ENCODE results near the gene CSHL1. TPM values are rescaled to one million over a fixed set of nuclear protein-coding genes. Genes with fewer than 3 reads are reported as not detected.

The CSHL1 gene
- total RNA-seq, 6 donors from 2014 or later, result not detected

Small RNA genes within 50 kb of the gene (small RNA-seq; reads per million reads assigned to genes)
- gene AC040958.1, result 0 reads per million in 4 donors
- gene AC127029.1, result 0 reads per million in 4 donors
- gene GH1, result 0 reads per million in 4 donors

Other genes with a start within 250 kb of the CSHL1 start
- 100 to 1,000 TPM in 1 of 6 donors, 10 to 100 TPM in 5; 13.2 to 115 (median 21.6) TPM for gene LIMD2, start 211.1 kb downstream of the CSHL1 start, total RNA-seq
- gene STRADA, start 169.5 kb downstream of the CSHL1 start, total RNA-seq, result 10 to 100 TPM; 18.7 to 60.8 (median 32.4) TPM
- 100 to 1,000 TPM in 1 of 6 donors, 10 to 100 TPM in 5; 65.9 to 118 (median 92.9) TPM for gene CCDC47, start 137.7 kb downstream of the CSHL1 start, total RNA-seq
- 100 to 1,000 TPM in 2 of 6 donors, 10 to 100 TPM in 4; 76.8 to 345 (median 87.6) TPM for gene DDX42, start 137.1 kb downstream of the CSHL1 start, total RNA-seq
- 100 to 1,000 TPM in 1 of 6 donors, 10 to 100 TPM in 5; 55.2 to 118 (median 88.1) TPM for gene PSMC5, start 83.8 kb downstream of the CSHL1 start, total RNA-seq
- 10 to 100 TPM; 24.7 to 75.4 (median 41.8) TPM for gene FTSJ3, start 83.6 kb downstream of the CSHL1 start, total RNA-seq
- 100 to 1,000 TPM in 3 of 6 donors, 10 to 100 TPM in 3; 77.0 to 137 (median 95.7) TPM for gene SMARCD2, start 68.6 kb downstream of the CSHL1 start, total RNA-seq
- not detected for gene CSH2, start 37.6 kb downstream of the CSHL1 start, total RNA-seq
- not detected for gene GH2, start 29.3 kb downstream of the CSHL1 start, total RNA-seq
- gene CSH1, start 14.7 kb downstream of the CSHL1 start, total RNA-seq, result not detected
- gene GH1, start 7.6 kb upstream of the CSHL1 start, total RNA-seq, result not detected
- gene CD79B, start 21.1 kb upstream of the CSHL1 start, total RNA-seq, result 1 to 10 TPM in 4 of 6 donors, under 1 TPM in 1, not detected in 1; 0.91 to 6.3 (median 2.6) TPM
- under 1 TPM in 3 of 6 donors, not detected in 3; under 0.01 to 0.44 (median 0.20) TPM for gene SCN4A, start 61.7 kb upstream of the CSHL1 start, total RNA-seq
- 10 to 100 TPM in 3 of 6 donors, 1 to 10 TPM in 2, under 1 TPM in 1; 0.97 to 30.1 (median 12.1) TPM for gene PRR29, start 87.1 kb upstream of the CSHL1 start, total RNA-seq
- 100 to 1,000 TPM in 3 of 6 donors, 10 to 100 TPM in 3; 27.2 to 114 (median 82.0) TPM for gene ICAM2, start 109.4 kb upstream of the CSHL1 start, total RNA-seq
- 10 to 100 TPM; 32.8 to 65.0 (median 41.9) TPM for gene ERN1, start 218.9 kb upstream of the CSHL1 start, total RNA-seq

Data from upper lobe of left lung (tissue), 6 donors.